HG02610 (cell line): ENCODE measurements around the gene GPR87.

ENCODE experiments used
- ATAC-seq: cut with Tn5 transposase; IDR thresholded peaks from one replicate; pipeline ENCODE4 v1.9.1; 2021; ENCODE audit warnings: mild to moderate bottlenecking, moderate library complexity; ENCODE audit not compliant: unreplicated experiment

GPR87 gene

GRCh38 chr3:151283907-151284461 lies 32.6 kb downstream of the GPR87 start:
- ATAC-seq: no peak

- ATAC-seq: no peak
Observed at GRCh38 chr3:151283387-151283786, 33.2 kb downstream of the GPR87 start.

GRCh38 chr3:151282921-151283320 lies 33.7 kb downstream of the GPR87 start:
- ATAC-seq: no peak

- ATAC-seq: no peak
Observed at GRCh38 chr3:151281671-151282324, 34.8 kb downstream of the GPR87 start.

GRCh38 chr3:151278230-151278629 lies 38.4 kb downstream of the GPR87 start, which contains the start of gene P2RY14:
Gene P2RY14 (minus strand): TSS chr3:151278542. CDS start chr3:151214316, 64,226 bp downstream.
- peak; percentile 37 for ATAC-seq

GRCh38 chr3:151276687-151277042 lies 40.0 kb downstream of the GPR87 start:
- ATAC-seq: peak; percentile 69

GRCh38 chr3:151276038-151276686 lies 40.5 kb downstream of the GPR87 start:
- peak; percentile 15 for ATAC-seq

- no peak for ATAC-seq
Observed at GRCh38 chr3:151275091-151275490, 41.5 kb downstream of the GPR87 start.

GRCh38 chr3:151269631-151270030 lies 47.0 kb downstream of the GPR87 start:
- ATAC-seq: no peak

- ATAC-seq: peak; percentile 69
Observed at GRCh38 chr3:151268267-151269235, 48.1 kb downstream of the GPR87 start.

GRCh38 chr3:151267066-151267465 lies 49.6 kb downstream of the GPR87 start:
- ATAC-seq: no peak

GRCh38 chr3:151265866-151266265 lies 50.8 kb downstream of the GPR87 start:
- ATAC-seq: peak; percentile 93

GRCh38 chr3:151265166-151265565 lies 51.5 kb downstream of the GPR87 start:
- ATAC-seq: no peak

GRCh38 chr3:151264605-151265004 lies 52.0 kb downstream of the GPR87 start:
- no peak for ATAC-seq

GRCh38 chr3:151262871-151263525 lies 53.6 kb downstream of the GPR87 start:
- ATAC-seq: no peak

- ATAC-seq: no peak
Observed at GRCh38 chr3:151259664-151260063, 57.0 kb downstream of the GPR87 start.

GRCh38 chr3:151256749-151257148 lies 59.9 kb downstream of the GPR87 start:
- ATAC-seq: no peak

- ATAC-seq: no peak
Observed at GRCh38 chr3:151248772-151249337, 67.8 kb downstream of the GPR87 start.
